Uterus (tissue), 2 donors: ENCODE data around the gene ELOVL4.

Experiments
- POLR2A ChIP-seq, 2 donors: fragments of 450-650 bp; IDR thresholded peaks; one replicate each; pipeline ENCODE4 v1.6.1; 2016; ENCODE audit warnings: antibody characterized with exemption in 2 of 2, mild to moderate bottlenecking in 1 of 2, moderate library complexity in 1 of 2
- TF ChIP-seq, protein P1 (sequence below), 4 experiments: fragments of 200-600 bp in 2 of 4; fragments of 450-650 bp in 2 of 4; sonication (generic) in 2 of 4; IDR thresholded peaks; one replicate each; pipeline ENCODE4 v1.5.1; 2016 to 2019; ENCODE audit warnings: antibody characterized with exemption in 4 of 4, mild to moderate bottlenecking in 2 of 4, moderate library complexity in 1 of 4

DNA sequence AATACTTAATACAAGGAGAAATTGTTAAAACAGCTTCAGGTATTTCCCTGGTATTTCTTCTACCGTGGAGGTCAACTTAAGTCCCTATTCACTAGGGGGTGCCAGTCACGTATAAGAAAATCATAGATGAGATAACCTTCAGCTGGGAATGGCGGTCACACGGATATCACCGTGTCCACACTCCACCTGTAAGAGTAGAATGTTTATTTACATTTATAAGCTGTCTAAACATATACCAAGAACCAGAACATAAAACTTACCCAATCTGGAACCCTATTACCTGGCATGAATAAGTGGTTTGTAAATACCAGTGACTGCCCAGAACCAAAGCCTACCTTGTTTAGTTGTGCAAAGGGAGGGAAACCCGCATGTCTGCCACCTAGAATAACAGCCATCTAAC is 1.9 kb upstream of the ELOVL4 start:
- TF ChIP-seq, protein P1, sequence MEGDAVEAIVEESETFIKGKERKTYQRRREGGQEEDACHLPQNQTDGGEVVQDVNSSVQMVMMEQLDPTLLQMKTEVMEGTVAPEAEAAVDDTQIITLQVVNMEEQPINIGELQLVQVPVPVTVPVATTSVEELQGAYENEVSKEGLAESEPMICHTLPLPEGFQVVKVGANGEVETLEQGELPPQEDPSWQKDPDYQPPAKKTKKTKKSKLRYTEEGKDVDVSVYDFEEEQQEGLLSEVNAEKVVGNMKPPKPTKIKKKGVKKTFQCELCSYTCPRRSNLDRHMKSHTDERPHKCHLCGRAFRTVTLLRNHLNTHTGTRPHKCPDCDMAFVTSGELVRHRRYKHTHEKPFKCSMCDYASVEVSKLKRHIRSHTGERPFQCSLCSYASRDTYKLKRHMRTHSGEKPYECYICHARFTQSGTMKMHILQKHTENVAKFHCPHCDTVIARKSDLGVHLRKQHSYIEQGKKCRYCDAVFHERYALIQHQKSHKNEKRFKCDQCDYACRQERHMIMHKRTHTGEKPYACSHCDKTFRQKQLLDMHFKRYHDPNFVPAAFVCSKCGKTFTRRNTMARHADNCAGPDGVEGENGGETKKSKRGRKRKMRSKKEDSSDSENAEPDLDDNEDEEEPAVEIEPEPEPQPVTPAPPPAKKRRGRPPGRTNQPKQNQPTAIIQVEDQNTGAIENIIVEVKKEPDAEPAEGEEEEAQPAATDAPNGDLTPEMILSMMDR (IDR thresholded peaks at IDR 0.05) = peak in 3 of 4 experiments; percentile 12 to 21 (median 14)
- no peak for TF ChIP-seq POLR2A (IDR thresholded peaks at IDR 0.05)
